Smooth muscle cell (in vitro differentiated cells): ENCODE data around the gene DVL1. TPM values are rescaled to one million over a fixed set of nuclear protein-coding genes. Genes with fewer than 3 reads are reported as not detected.
A peak's percentile ranks its signal among the peaks of the same experiment; 100 is the strongest.
"Not testable (repeated sequence)": the region's sequence is repeated elsewhere in the genome, so short reads cannot be mapped to it uniquely, and the experiment has no call there.

ENCODE experiments used
- DNase-seq: peaks from one replicate; lab custom pipeline; 2025; ENCODE audit not compliant: unreplicated experiment; lab: John Stamatoyannopoulos, UW
- H2AFZ ChIP-seq: fragments of 200-600 bp; sonication (generic); 2 replicates; pipeline ENCODE4 v1.6.0; 2016; ENCODE audit warnings: antibody characterized with exemption, low read depth, mild to moderate bottlenecking
- H3F3A ChIP-seq: fragments of 200-600 bp; sonication (generic); 2 replicates; pipeline ENCODE4 v1.6.0; 2017; ENCODE audit warnings: antibody characterized with exemption, low read depth
- H3K27ac ChIP-seq: fragments of 200-600 bp; sonication (generic); 2 replicates; pipeline ENCODE4 v1.5.1; 2016; ENCODE audit warnings: low read depth, mild to moderate bottlenecking
- H3K27me3 ChIP-seq: fragments of 200-600 bp; sonication (generic); 2 replicates; pipeline ENCODE4 v1.6.1; 2016; ENCODE audit warnings: low read depth, mild to moderate bottlenecking
- H3K36me3 ChIP-seq: fragments of 200-600 bp; sonication (generic); 2 replicates; pipeline ENCODE4 v1.5.1; 2016; ENCODE audit warnings: low read depth
- H3K4me1 ChIP-seq: fragments of 200-600 bp; sonication (generic); 2 replicates; pipeline ENCODE4 v1.5.1; 2016; ENCODE audit warnings: low read depth
- H3K4me2 ChIP-seq: fragments of 200-600 bp; sonication (generic); 2 replicates; pipeline ENCODE4 v1.6.0; 2016; ENCODE audit warnings: mild to moderate bottlenecking
- H3K4me3 ChIP-seq: fragments of 200-600 bp; sonication (generic); 2 replicates; pipeline ENCODE4 v1.5.1; 2016; ENCODE audit warnings: mild to moderate bottlenecking
- H3K79me2 ChIP-seq: fragments of 200-600 bp; sonication (generic); 2 replicates; pipeline ENCODE4 v1.6.0; 2016; ENCODE audit warnings: low read depth, mild to moderate bottlenecking
- H3K9ac ChIP-seq: fragments of 200-600 bp; sonication (generic); 2 replicates; pipeline ENCODE4 v1.6.0; 2016; ENCODE audit warnings: low read depth
- H3K9me3 ChIP-seq: fragments of 200-600 bp; sonication (generic); replicated peaks from 2 replicates; pipeline ENCODE4 v1.5.1; 2016; ENCODE audit warnings: low read depth
- H4K20me1 ChIP-seq: fragments of 200-600 bp; sonication (generic); 2 replicates; pipeline ENCODE4 v1.6.0; 2016; ENCODE audit warnings: low read depth
- WGBS: methylation state at CpG from one replicate; pipeline ENCODE4 v1.1.7; 2016; ENCODE audit warnings: low lambda C conversion rate; 5-methylcytosine and 5-hydroxymethylcytosine counted together
- polyA plus RNA-seq: library from polyadenylated mRNA; unstranded; fragments of >200 nt; fragmentation: Nextera tagmentation; extraction: Ambion mirVana; gene quantifications from 2 replicates; pipeline ENCODE4 v1.2.1, GENCODE V29; 2016
- total RNA-seq: library from RNA; depleted of rRNA; stranded (reverse); fragments of >200 nt; gene quantifications from 2 replicates; pipeline ENCODE4 v1.2.3, GENCODE V29; 2014
- TF ChIP-seq, protein P1 (sequence below): fragments of 200-600 bp; sonication (generic); IDR thresholded peaks from 2 replicates; pipeline ENCODE4 v1.5.1; 2017; ENCODE audit warnings: borderline replicate concordance, mild to moderate bottlenecking, antibody characterized with exemption; ENCODE audit not compliant: insufficient read depth, poor library complexity, severe bottlenecking

The DVL1 gene
- total and polyA plus RNA-seq, 2 experiments from 2014 or later: 28.5 to 28.7 TPM

DNA sequence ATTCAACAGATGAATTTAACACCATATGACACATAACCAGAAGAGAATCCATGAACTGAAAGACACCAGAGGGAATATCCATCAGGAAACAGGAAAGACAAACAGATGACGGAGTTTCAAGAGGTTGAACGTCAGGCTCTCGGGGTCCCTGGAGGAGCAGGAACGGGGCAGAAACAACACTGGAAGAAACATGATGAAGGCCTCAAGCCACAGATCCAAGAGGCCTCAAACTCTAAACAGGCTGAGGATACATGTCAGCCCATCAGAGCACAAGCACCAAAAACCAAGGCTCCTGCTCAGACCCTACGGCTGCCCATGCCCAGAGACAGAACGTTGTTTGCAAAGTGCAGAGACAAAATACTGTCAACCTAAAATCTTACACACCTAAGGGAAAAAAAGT, 31.8 kb downstream of the DVL1 start:
- Histone ChIP-seq H2AFZ (no peak overlapping the region), H3K4me3 (no peak overlapping the region), H3K27me3 (no peaks in the 10 kb centered on the region), H3F3A (no peaks in the 10 kb centered on the region), H3K27ac (peak overlapping the region; percentile 72), H3K9ac (no peak overlapping the region), H3K79me2 (peaks cover 45% of the 10 kb centered on the region), H3K4me2 (no peak overlapping the region), H4K20me1 (peaks cover 89% of the 10 kb centered on the region), H3K36me3 (no peaks in the 10 kb centered on the region), H3K4me1 (no peaks in the 10 kb centered on the region), H3K9me3 (no peaks in the 10 kb centered on the region)
- TF ChIP-seq, protein P1, sequence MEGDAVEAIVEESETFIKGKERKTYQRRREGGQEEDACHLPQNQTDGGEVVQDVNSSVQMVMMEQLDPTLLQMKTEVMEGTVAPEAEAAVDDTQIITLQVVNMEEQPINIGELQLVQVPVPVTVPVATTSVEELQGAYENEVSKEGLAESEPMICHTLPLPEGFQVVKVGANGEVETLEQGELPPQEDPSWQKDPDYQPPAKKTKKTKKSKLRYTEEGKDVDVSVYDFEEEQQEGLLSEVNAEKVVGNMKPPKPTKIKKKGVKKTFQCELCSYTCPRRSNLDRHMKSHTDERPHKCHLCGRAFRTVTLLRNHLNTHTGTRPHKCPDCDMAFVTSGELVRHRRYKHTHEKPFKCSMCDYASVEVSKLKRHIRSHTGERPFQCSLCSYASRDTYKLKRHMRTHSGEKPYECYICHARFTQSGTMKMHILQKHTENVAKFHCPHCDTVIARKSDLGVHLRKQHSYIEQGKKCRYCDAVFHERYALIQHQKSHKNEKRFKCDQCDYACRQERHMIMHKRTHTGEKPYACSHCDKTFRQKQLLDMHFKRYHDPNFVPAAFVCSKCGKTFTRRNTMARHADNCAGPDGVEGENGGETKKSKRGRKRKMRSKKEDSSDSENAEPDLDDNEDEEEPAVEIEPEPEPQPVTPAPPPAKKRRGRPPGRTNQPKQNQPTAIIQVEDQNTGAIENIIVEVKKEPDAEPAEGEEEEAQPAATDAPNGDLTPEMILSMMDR: no peak
- no peak for DNase-seq
- WGBS: 95% methylated on average over 6 of the region's 6 CpGs

- H3K79me2 ChIP-seq: peaks cover 33% of the 10 kb centered on the region
- 95% methylated on average over 8 of the region's 8 CpGs for WGBS
- not testable (repeated sequence) for H3K4me2 ChIP-seq, H3K36me3 ChIP-seq, H3K4me1 ChIP-seq, DNase-seq, H3K4me3 ChIP-seq, H3K27ac ChIP-seq, H2AFZ ChIP-seq, H3F3A ChIP-seq, H3K9ac ChIP-seq, H3K9me3 ChIP-seq, H3K27me3 ChIP-seq
- peaks cover 85% of the 10 kb centered on the region for H4K20me1 ChIP-seq
Measured at GRCh38 chr1:1316199-1316598, 33.0 kb downstream of the DVL1 start.

- H3K9me3 ChIP-seq: no peaks in the 10 kb centered on the region
- 52% methylated on average over 16 of the region's 26 CpGs for WGBS
- no peaks in the 10 kb centered on the region for H3K4me1 ChIP-seq
- H3F3A ChIP-seq: no peaks in the 10 kb centered on the region
- H3K4me2 ChIP-seq: no peak overlapping the region
- H2AFZ ChIP-seq: no peak overlapping the region
- TF ChIP-seq, protein P1: no peak
- H4K20me1 ChIP-seq: peaks cover 83% of the 10 kb centered on the region
- no peak overlapping the region for H3K4me3 ChIP-seq
- H3K27ac ChIP-seq: no peak overlapping the region
- no peaks in the 10 kb centered on the region for H3K27me3 ChIP-seq
- no peak overlapping the region for H3K9ac ChIP-seq
- no peaks in the 10 kb centered on the region for H3K36me3 ChIP-seq
- no peak for DNase-seq
- H3K79me2 ChIP-seq: peaks cover 26% of the 10 kb centered on the region
Measured at GRCh38 chr1:1315435-1315954, 33.7 kb downstream of the DVL1 start.

- Histone ChIP-seq H2AFZ (no peak overlapping the region), H3K4me3 (no peak overlapping the region), H3K4me2 (no peak overlapping the region), H4K20me1 (peaks cover 83% of the 10 kb centered on the region), H3K4me1 (peaks cover under 1% of the 10 kb centered on the region), H3K79me2 (peaks cover 22% of the 10 kb centered on the region), H3K9me3 (no peaks in the 10 kb centered on the region), H3K27ac (no peak overlapping the region), H3K27me3 (no peaks in the 10 kb centered on the region), H3K9ac (no peak overlapping the region), H3K36me3 (no peaks in the 10 kb centered on the region), H3F3A (peaks cover 4% of the 10 kb centered on the region)
- WGBS: 98% methylated on average over 23 of the region's 23 CpGs
- TF ChIP-seq, protein P1: no peak
- DNase-seq: no peak
Measured at GRCh38 chr1:1314678-1315335, 34.4 kb downstream of the DVL1 start.
